Measurements from ENCODE around the gene GNLY. TPM values are rescaled to one million over a fixed set of nuclear protein-coding genes. Genes with fewer than 3 reads are reported as not detected.

GNLY gene
- total and polyA plus RNA-seq, 2 experiments from 2014 or later = not detected

GRCh38 chr2:85723707-85724360, 29.7 kb downstream of the GNLY start:
- WGBS (ENCODE audit: low lambda C conversion rate, missing lambda C conversion rate) = 100% methylated on average over 2 of the region's 2 CpGs

GRCh38 chr2:85724731-85725181, 30.6 kb downstream of the GNLY start:
- WGBS (ENCODE audit: low lambda C conversion rate, missing lambda C conversion rate) = 63% methylated on average over 5 of the region's 5 CpGs
- Histone ChIP-seq H2AFZ (no peak overlapping the region), H3K36me3 (replicated peaks; ENCODE audit: insufficient read depth, low read depth) (no peaks in the 10 kb centered on the region), H3K9me2 (replicated peaks; ENCODE audit: insufficient read depth) (no peaks in the 10 kb centered on the region), H3K27me3 (peaks cover 3% of the 10 kb centered on the region), H3K4me1 (ENCODE audit: insufficient read depth) (no peaks in the 10 kb centered on the region), H3K79me2 (no peaks in the 10 kb centered on the region), H3K4me3 (no peak overlapping the region), H3K9me3 (ENCODE audit: low read depth) (no peaks in the 10 kb centered on the region), H4K20me1 (ENCODE audit: insufficient read depth, poor library complexity, severe bottlenecking) (no peaks in the 10 kb centered on the region), H3K27ac (no peak overlapping the region), H3K4me2 (no peak overlapping the region)
- no peak for DNase-seq (ENCODE audit: low spot score)
- TF ChIP-seq EZH2 (IDR thresholded peaks at IDR 0.05; ENCODE audit: borderline replicate concordance) = no peak

More at GRCh38 chr2:85723707-85724360, 29.7 kb downstream of the GNLY start:
- H3K36me3 ChIP-seq (replicated peaks; ENCODE audit: insufficient read depth, low read depth) = no peaks in the 10 kb centered on the region
- no peak overlapping the region for H2AFZ ChIP-seq
- H3K9me2 ChIP-seq (replicated peaks; ENCODE audit: insufficient read depth) = no peaks in the 10 kb centered on the region
- no peak overlapping the region for H3K4me3 ChIP-seq
- no peaks in the 10 kb centered on the region for H4K20me1 ChIP-seq (ENCODE audit: insufficient read depth, poor library complexity, severe bottlenecking)
- no peak overlapping the region for H3K4me2 ChIP-seq
- no peak overlapping the region for H3K27ac ChIP-seq
- H3K79me2 ChIP-seq = no peaks in the 10 kb centered on the region
- DNase-seq (ENCODE audit: low spot score) = no peak
- H3K27me3 ChIP-seq = peaks cover 3% of the 10 kb centered on the region
- TF ChIP-seq EZH2 (IDR thresholded peaks at IDR 0.05; ENCODE audit: borderline replicate concordance) = no peak
- no peak for TF ChIP-seq CTCF (IDR thresholded peaks at IDR 0.05; ENCODE audit: poor library complexity)
- no peak for TF ChIP-seq EZH2phosphoT487 (IDR thresholded peaks at IDR 0.05; ENCODE audit: low read depth, severe bottlenecking, unreplicated experiment)
- no peaks in the 10 kb centered on the region for H3K9me3 ChIP-seq (ENCODE audit: low read depth)
- H3K4me1 ChIP-seq (ENCODE audit: insufficient read depth) = no peaks in the 10 kb centered on the region

- Histone ChIP-seq H3K4me1 (ENCODE audit: insufficient read depth) (no peaks in the 10 kb centered on the region), H3K9me2 (replicated peaks; ENCODE audit: insufficient read depth) (no peaks in the 10 kb centered on the region), H2AFZ (no peak overlapping the region), H3K27me3 (peaks cover 3% of the 10 kb centered on the region), H3K9me3 (ENCODE audit: low read depth) (no peaks in the 10 kb centered on the region), H3K36me3 (replicated peaks; ENCODE audit: insufficient read depth, low read depth) (no peaks in the 10 kb centered on the region), H3K79me2 (no peaks in the 10 kb centered on the region), H3K4me3 (no peak overlapping the region), H3K27ac (no peak overlapping the region), H4K20me1 (ENCODE audit: insufficient read depth, poor library complexity, severe bottlenecking) (no peaks in the 10 kb centered on the region), H3K4me2 (no peak overlapping the region)
- TF ChIP-seq EZH2 (IDR thresholded peaks at IDR 0.05; ENCODE audit: borderline replicate concordance) (no peak), EZH2phosphoT487 (IDR thresholded peaks at IDR 0.05; ENCODE audit: low read depth, severe bottlenecking, unreplicated experiment) (no peak), CTCF (IDR thresholded peaks at IDR 0.05; ENCODE audit: poor library complexity) (no peak)
- WGBS (ENCODE audit: low lambda C conversion rate, missing lambda C conversion rate) = 45% methylated on average over 2 of the region's 2 CpGs
- no peak for DNase-seq (ENCODE audit: low spot score)
Measured at GRCh38 chr2:85725451-85725850, 31.3 kb downstream of the GNLY start.

GRCh38 chr2:85727798-85728197, 33.6 kb downstream of the GNLY start:
- 93% methylated on average over 10 of the region's 10 CpGs for WGBS (ENCODE audit: low lambda C conversion rate, missing lambda C conversion rate)
- Histone ChIP-seq H3K27me3 (peaks cover 3% of the 10 kb centered on the region), H3K4me2 (no peak overlapping the region), H3K4me3 (no peak overlapping the region), H4K20me1 (ENCODE audit: insufficient read depth, poor library complexity, severe bottlenecking) (no peaks in the 10 kb centered on the region), H3K9me3 (ENCODE audit: low read depth) (no peaks in the 10 kb centered on the region), H3K36me3 (replicated peaks; ENCODE audit: insufficient read depth, low read depth) (no peaks in the 10 kb centered on the region), H3K27ac (no peak overlapping the region), H2AFZ (no peak overlapping the region), H3K9me2 (replicated peaks; ENCODE audit: insufficient read depth) (no peaks in the 10 kb centered on the region), H3K4me1 (ENCODE audit: insufficient read depth) (no peaks in the 10 kb centered on the region), H3K79me2 (no peaks in the 10 kb centered on the region)
- no peak for DNase-seq (ENCODE audit: low spot score)
- TF ChIP-seq CTCF (IDR thresholded peaks at IDR 0.05; ENCODE audit: poor library complexity) (no peak), EZH2 (IDR thresholded peaks at IDR 0.05; ENCODE audit: borderline replicate concordance) (no peak)

All from hepatocyte (in vitro differentiated cells).